ENCODE data around the gene CFLAR. TPM values are rescaled to one million over a fixed set of nuclear protein-coding genes. Genes with fewer than 3 reads are reported as not detected.
"Not testable (repeated sequence)": the region's sequence is repeated elsewhere in the genome, so short reads cannot be mapped to it uniquely, and the experiment has no call there.

The CFLAR gene
- total RNA-seq, 1 donor from 2014 or later = 86.8 TPM

DNA sequence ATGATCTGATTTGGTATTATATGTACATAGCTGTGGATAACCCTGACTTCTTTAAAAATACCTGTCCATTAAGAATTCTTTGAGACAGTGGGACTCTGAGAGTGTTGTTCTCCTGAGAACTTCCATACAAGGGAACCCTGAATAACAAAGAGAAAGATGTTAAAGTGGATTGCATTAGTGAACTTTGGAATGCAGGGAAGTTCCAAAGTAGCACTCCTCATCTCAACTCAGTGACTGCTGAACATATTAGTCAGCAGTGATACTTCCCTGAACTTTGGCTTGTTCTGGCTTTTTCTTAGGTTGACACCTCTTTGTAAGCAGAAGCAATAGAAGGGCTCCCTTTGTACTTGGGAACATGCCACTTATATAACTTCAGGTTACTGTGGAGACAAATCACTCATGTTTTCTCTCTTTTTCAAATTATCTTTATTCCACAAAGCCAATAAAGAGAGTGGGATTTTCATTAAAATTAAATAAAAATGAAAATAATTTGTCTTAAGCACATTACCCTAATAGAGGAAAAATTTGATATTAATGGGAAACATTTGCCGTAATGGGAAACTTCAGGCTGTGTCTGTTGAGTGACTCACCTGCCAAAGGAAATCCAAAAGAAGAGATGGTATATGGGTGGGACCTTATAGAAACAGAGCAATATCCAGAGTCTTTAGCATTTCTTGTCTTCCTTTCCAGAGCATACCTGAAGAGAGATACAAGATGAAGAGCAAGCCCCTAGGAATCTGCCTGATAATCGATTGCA lies 33.3 kb downstream of the CFLAR start:
- DNase-seq (ENCODE audit: low read depth in 2 of 2) = peak in 1 of 2 donors; percentile 75

DNA sequence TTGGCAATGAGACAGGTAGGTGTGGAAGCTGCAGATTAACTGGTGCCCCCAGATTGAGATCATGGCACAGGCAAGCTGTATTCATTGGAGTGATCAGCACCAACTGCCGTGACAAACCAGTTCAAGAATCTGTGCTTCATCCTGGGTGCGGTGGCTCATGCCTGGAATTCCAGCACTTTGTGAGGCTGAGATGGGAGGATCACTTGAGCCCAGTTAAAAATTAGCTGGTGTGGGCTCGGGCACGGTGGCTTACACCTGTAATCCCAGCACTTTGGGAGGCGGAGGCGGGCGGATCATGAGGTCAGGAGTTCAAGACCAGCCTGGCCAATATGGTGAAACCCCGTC lies 33.8 kb downstream of the CFLAR start:
- not testable (repeated sequence) for DNase-seq (ENCODE audit: low read depth in 2 of 2)

DNA sequence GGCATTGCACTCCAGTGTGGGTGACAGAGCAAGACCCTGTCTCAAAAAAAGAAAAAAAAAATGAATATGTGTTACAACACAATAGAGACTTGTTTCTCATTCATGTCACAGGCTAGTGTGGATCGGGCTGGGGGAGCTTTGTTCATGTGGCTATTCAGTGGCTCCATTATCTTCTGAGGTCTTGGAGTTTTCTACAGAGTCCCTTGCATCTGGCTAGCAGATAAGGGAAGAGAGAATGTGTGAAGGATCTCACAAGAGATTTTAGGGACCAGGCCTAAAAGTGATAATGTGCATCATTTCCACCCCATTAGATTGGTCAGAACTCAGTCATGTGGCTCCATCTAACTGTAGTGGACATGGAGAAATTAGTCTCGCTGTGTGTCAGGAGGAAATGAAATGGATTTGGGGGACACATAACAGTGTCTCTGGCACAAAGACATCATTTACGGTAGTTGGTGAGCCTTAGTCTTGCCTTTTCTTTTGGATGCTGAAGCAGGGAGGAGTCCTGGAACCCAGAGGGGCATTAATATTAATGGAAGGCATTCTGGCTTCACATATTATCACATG lies 34.6 kb downstream of the CFLAR start:
- DNase-seq (ENCODE audit: low read depth in 2 of 2) = no peak

DNA sequence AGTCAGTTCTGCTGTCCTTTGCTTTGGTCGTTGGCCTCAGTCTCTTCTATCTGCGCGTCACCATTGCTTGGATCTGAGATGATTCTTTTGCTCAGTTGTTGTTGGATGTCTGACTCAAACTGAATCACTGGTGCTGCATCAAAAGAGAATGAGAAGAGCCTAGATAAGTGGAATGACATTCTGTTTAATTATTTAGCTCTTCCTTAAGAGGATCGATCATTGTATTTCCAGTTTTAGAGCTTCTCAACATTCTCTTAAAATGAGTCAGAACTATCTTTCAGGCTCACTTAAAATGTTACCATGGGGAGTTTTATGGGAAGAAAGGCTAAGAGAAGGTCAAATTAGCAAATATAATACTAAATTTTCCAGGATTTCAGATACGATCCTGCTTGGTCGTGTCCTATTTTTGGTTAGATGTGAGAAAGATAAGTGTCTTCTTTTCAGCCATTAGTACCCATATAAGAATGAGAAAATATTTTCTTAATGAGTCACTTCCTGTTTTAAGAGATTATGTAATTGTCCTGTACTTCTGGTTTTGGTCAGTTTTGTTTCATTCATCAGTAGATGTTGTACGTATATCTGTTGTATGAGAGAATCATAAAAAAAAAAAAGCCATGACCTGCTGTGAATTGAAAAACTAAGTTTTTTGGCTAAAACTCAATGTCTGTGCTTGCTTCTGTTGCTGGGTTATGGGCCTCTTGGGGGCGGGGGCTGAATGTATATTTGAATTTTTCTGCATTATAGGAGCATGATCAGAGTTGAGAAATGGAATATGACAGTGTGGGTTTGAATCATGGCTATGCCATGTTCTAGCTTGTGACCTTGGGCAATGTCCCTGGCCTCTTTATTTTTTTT lies 35.4 kb downstream of the CFLAR start:
- peak; percentile 52 to 84 for DNase-seq (ENCODE audit: low read depth in 2 of 2)

DNA sequence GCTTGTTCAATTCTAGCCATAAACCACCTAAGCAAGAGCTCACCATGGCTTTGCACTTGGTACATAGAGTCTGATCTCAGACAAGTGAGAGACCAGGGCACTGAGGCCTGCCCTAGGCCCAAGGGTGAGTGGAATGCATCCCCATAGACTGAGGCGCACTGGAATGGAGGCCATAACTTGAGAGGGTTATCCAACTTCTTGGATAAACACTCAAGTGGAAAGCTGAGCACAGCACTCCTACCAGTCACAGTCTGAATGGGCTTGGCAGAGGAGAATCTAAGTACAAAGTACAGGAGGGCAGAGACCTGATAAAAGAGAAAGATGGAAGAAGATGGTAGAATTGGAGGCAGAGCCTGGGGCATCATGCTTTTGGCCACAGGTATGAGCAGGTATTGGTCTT lies 36.6 kb downstream of the CFLAR start:
- DNase-seq (ENCODE audit: low read depth in 2 of 2) = no peak

DNA sequence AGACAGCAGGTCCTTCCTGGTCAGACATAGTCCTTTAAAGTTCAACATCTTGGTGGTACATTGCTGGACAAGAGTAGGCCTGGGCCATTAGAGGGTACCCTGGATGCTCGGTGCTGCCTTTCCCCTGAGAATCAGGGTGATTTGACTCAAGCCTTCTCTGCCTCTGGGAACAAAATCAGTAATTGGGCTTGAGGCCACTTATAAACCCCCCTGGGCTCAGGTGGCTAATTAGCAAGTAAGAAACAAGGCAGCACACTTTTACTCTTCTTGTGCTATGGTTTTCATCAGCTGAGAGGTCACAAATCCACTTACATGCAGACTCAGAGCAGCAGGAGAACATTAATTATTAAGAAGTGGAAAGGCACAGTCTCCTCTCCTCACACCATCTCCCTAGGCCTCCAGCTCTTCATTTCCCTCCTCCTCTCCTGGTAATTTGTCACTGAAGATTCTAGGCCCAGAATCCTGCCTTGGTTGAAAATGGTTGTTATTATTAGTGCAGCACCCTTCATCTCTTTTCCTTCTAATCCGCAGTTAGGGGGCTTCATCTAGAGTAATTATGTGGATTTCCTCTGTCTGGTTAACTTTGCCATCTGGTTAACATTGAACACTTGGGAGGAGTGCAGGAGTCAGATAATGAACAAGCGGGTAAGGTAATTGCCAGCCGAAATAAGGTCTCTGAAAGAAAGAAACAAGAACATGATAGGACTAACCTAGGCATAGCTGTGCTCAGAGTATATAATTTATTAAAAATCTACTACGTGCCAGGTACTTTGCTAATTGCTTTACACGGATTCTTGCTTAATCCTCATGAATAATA lies 37.2 kb downstream of the CFLAR start:
- no peak for DNase-seq (ENCODE audit: low read depth in 2 of 2)

DNA sequence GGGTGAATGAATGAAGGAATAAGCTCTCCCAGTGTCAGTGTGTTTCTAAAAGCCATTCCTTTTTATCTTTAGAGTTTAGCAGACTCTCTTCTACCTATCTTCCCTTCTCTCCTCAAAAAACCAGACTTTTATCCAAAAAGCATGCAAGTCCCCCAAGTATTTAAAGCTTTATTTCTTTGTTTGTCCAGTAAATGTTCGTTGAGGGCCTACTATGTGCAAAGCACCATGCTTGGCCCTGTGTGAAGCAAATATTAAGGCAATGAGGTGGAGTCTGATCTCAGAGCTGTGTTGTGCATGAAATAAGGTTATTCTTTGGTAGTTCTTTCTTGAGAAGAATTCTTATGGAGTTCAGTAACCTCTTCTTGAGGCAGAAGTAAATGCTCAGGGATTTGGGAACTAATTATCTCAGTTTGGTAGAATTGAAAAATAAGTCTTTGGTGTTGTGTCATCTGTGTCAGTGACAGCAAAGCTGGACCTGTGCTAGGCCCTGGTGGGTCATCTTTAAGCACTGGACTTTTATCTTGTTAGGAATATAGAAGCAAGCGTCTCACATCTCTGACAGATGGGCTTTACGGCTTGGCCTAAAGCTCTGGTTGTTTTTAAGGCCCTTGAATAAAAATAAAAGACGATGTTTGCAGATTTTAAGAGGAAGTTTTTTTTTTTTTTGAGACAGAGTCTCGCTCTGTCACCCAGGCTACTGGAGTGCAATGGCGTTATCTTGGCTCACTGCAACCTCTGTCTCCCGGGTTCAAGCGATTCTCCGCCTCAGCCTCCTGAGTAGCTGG lies 38.8 kb downstream of the CFLAR start:
- no peak for DNase-seq (ENCODE audit: low read depth in 2 of 2)

DNA sequence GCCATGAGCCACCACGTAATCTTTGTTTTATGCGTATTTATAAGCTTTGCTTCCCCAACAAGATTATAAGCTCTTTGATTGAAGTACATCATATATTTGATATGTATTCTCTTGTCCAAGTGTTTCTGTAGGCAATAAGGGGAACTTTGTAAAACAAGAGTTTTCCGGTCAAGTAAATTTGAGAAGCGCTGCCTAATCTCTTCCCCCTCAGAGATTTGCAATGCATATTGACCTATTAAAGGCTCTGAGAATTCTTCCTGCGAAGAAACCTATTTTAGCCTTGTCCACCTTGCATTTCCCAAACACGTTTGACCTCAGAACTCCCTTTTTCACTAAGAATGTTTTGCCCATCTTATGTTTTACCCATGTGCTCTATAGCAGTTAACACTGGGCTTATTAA lies 40.1 kb downstream of the CFLAR start:
- no peak for DNase-seq (ENCODE audit: low read depth in 2 of 2)

DNA sequence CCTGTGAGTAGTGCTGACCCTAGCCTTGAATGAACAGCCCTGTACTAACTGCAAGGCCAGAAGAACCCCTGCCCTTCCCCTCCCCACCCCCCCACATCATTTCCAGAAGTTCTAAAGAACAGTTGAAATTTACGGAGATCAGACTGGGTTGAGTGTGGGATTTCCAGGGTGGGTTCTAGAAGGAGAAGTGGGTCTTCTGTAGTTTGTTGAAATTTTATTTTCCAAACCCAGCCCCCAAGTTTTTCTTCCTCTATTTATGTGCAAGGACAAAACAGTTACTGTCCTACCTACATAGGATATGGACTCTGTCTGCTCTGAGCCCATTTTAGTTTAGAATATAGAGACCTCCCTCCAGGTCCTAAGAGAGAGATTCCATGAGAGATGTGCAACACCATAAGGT lies 40.7 kb downstream of the CFLAR start:
- DNase-seq (ENCODE audit: low read depth in 2 of 2) = no peak

DNA sequence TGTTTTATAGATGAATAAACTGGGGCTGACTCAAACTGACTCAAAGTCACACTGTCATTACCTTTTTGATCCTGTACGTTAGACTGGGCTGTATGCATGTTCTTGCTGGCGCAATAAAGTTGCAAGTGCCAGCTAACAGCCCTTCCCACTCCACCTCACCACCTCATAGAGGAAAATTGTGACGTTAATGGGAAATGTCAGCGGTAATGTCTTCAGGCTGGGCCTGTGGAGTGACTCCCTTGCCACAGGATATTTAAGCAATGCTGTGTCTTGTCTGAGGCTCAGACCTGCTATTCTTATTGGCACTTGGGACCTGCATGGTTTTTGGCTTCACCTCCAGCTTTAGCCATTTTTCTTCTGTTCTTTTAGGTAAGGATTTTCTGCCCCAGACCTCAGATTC lies 41.7 kb downstream of the CFLAR start:
- DNase-seq (ENCODE audit: low read depth in 2 of 2) = no peak

DNA sequence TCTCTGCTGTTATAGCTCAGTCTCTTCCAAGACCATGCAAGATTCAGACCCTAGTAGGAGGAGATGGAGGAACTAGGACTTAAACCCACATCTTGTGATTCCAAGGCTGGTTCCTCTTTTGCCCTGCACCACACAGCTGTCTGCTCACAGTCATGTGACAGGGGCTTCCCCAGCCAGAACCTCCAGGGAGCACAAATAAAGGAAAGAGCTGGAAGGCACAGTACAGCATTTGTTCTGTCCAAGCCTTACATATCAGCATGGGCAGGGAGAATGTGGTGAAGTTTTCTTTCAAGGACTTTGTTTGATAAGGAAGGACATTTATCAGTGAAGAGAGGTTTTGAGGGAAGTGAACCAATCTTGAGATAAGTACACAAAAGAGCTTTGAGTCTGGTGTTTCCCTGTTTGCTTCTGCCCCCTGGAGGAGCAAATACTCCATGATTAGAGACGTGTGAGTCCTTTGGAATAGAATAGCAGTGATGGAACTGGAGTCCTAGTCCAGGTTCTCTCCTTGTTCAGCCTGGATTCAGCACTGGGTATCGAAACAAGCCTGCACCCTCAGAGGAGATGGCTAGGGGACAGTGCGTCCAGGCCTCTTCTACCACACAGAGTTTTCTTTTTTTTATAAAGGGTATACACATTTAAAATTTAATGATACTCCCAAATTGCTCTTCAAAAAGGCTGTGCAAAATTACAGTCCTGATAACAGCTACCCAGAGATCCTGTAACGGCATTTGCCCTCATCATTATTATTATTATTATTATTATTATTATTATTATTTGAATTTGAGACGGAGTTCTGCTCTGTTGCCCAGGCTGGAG lies 42.4 kb downstream of the CFLAR start:
- peak; percentile 71 to 83 for DNase-seq (ENCODE audit: low read depth in 2 of 2)

DNA sequence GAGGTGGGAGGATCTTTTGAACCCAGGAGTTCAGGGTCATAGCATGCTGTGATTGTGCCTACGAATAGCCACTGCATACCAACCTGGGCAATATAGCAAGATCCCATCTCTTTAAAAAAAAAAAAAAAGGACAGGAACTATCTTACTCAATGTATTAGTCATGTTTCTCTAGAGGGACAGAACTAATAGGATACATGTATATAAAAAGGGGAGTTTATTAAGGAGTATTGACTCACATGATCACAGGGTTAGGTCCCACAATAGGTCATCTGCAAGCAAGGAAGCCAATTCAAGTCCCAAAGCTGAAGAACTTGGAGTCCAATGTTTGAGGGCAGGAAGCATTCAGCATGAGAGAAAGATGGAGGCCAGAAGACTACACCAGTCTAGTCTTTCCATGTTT lies 48.2 kb downstream of the CFLAR start:
- no peak for DNase-seq (ENCODE audit: low read depth in 2 of 2)

DNA sequence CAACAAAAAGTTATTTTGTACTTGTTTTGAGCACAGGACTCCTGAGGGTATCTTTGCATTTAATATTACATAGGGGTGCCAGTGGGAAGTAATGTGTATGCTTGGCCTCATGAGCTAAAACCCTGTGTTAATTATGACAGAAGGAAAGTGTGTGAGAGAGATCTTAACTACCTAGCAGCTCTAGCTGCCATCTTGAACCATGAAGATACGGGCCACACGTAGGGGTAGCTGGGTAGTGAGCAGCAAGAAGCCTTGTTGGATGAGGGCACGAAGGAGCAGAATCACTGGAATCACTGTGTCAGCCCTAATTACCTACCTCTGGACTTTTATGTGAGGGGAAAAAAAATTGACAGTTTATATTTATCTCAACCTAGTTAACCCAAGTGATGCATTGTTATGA lies 51.6 kb downstream of the CFLAR start:
- DNase-seq (ENCODE audit: low read depth in 2 of 2) = no peak

DNA sequence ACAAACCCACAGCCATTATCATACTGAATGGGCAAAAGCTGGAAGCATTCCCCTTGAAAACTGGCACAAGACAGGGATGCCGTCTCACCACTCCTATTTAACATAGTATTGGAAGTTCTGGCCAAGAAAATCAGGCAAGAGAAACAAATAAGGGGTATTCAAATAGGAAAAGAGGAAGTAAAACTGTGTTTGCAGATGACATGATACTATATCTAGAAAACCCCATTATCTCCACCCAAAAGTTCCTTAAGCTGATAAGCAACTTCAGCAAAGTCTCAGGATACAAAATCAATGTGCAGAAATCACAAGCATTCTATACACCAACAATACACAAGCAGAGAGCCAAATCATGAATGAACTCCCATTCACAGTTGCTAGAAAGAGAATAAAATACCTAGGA lies 52.5 kb downstream of the CFLAR start:
- not testable (repeated sequence) for DNase-seq (ENCODE audit: low read depth in 2 of 2)

DNA sequence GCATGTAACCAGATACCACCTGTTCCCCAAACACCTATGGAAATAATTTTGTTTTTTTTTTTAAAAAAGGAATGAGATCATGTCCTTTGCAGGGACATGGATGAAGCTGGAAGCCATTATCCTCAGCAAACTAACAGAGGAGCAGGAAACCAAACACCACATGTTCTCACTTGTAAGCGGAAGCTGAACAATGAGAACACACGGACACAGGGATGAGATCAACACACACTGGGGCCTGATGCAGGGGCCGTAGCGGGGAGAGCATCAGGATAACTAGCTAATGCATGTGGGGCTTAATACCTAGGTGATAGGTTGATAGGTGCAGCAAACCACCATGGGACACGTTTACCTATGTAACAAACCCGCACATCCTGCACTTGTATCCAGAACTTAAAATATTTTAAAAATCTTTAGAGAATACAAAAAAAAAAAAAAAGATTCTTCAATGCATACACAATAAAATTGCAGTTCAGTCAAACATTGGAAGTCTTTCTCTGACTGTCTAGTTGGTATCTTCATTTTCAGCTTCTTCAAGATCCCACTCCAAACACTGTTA lies 55.4 kb downstream of the CFLAR start:
- DNase-seq (ENCODE audit: low read depth in 2 of 2) = peak; percentile 60 to 86

DNA sequence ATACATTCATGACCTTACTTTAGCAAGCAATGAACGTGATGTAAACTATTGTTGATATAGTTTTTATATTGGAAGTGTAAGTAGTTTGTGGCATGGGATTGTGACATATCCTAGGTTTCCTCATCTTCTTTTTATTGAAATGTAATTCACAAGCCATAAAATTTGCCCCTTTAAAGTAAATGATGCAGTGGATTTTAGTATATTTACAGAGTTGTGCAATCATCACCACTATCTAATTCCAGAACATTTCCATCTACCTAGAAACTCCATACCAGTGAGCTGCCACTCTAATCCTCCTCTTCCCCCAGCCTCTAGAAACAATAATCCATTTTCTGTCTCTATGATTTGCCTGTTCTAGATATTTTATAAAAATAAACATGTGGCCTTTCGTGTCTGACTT lies 56.3 kb downstream of the CFLAR start:
- no peak for DNase-seq (ENCODE audit: low read depth in 2 of 2)

DNA sequence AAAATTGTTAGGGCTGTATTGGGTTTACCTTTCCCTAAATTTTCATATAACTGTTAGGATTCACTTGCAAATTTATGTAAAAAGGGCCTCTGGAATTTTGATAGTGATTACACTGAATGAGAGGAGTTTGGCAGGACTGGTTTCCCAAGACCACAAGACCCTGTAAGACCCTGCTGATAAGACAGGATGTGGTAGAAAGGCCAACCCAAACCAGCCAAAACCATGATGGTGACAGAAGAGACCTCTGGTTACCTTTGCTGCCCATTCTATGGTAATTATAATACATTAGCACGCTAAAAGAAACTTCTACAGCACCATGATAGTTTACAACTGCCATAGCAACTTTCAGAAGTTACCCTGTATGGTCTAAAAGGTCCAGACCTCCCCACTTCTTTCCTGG lies 58.7 kb downstream of the CFLAR start:
- DNase-seq (ENCODE audit: low read depth in 2 of 2) = no peak

DNA sequence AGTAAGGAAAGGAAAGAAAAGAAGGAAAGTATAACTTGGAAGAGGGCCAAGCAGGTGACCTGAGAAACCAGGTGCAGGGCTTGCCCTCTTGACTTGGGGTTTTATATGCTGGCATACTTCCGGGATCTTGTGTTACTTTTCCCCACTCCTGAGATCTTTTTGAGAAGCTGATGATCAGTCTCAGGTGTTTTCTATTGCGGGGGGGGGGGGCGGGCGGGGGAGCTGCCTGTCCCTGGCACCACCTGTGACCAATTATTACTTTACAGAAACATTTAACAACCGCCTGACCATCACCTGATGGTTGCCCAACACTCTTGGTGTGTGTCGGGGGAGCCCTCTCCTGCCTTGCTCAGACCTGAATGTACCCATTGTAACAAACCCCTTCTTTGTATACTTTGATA lies 60.1 kb downstream of the CFLAR start:
- DNase-seq (ENCODE audit: low read depth in 2 of 2) = no peak

DNA sequence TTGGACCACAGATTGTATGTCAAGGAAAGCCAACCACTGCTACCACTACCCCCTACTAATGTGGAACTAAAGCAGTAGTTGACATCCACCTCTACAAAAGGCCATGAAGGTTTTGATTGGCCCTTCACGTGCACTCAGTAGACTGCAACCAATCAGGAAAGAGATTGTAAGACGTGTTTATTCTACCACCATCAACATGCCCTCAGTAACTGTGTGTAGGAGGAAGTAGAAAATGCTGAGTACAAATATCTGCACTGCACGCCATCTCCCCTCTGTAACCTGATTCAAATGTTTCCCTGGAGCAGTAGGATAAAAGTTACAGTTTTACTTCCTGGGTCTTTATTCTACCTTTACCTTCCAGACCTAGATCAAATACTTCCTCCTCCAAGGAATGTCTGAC lies 64.0 kb downstream of the CFLAR start:
- DNase-seq (ENCODE audit: low read depth in 2 of 2) = no peak
